Fibroblast of the aortic adventitia (primary cell): ENCODE data around the gene GPR153. TPM values are rescaled to one million over a fixed set of nuclear protein-coding genes. Genes with fewer than 3 reads are reported as not detected.

ENCODE experiments used
- DNase-seq: peaks from one replicate; pipeline ENCODE4 v3.0.0-alpha.2; 2010; ENCODE audit warnings: low read depth
- H3K4me3 ChIP-seq: 2 replicates; pipeline ENCODE4 v1.5.1; 2011; ENCODE audit warnings: low read depth, mild to moderate bottlenecking, control low read depth, low read length, moderate library complexity
- total RNA-seq: library from RNA; depleted of rRNA; stranded (reverse); fragments of >200 nt; gene quantifications from 2 replicates; pipeline ENCODE4 v1.2.3, GENCODE V29; 2012; ENCODE audit warnings: low replicate concordance
- TF ChIP-seq, protein P1 (sequence below): IDR thresholded peaks from 2 replicates; pipeline ENCODE4 v1.5.1; 2011; ENCODE audit warnings: mild to moderate bottlenecking, low read length, control low read depth, inconsistent platforms; ENCODE audit not compliant: insufficient read depth

Gene GPR153
- total RNA-seq, 1 donor = 9.9 TPM

DNA sequence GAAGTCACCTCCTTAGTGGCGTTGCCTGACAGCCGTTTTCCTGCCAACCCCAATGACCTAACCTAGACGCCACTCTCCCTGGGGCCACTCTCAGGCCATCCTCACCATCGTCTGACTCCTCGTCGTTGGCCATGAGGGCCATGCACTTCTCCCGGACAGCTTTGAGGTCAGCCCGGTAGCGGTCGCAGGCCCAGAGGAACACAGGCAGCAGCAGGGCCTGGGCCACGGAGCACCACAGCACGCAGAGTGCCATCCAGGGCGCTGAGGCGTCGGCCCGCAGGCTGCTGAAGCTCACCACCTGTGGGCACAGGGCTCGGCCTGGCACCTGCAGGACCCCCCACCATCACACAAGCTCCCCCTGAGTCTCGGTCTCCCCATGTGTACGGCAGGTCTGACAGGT is 9.7 kb downstream of the GPR153 start:
- TF ChIP-seq, protein P1, sequence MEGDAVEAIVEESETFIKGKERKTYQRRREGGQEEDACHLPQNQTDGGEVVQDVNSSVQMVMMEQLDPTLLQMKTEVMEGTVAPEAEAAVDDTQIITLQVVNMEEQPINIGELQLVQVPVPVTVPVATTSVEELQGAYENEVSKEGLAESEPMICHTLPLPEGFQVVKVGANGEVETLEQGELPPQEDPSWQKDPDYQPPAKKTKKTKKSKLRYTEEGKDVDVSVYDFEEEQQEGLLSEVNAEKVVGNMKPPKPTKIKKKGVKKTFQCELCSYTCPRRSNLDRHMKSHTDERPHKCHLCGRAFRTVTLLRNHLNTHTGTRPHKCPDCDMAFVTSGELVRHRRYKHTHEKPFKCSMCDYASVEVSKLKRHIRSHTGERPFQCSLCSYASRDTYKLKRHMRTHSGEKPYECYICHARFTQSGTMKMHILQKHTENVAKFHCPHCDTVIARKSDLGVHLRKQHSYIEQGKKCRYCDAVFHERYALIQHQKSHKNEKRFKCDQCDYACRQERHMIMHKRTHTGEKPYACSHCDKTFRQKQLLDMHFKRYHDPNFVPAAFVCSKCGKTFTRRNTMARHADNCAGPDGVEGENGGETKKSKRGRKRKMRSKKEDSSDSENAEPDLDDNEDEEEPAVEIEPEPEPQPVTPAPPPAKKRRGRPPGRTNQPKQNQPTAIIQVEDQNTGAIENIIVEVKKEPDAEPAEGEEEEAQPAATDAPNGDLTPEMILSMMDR = no peak
- no peak for DNase-seq
- H3K4me3 ChIP-seq = no peak overlapping the region

DNA sequence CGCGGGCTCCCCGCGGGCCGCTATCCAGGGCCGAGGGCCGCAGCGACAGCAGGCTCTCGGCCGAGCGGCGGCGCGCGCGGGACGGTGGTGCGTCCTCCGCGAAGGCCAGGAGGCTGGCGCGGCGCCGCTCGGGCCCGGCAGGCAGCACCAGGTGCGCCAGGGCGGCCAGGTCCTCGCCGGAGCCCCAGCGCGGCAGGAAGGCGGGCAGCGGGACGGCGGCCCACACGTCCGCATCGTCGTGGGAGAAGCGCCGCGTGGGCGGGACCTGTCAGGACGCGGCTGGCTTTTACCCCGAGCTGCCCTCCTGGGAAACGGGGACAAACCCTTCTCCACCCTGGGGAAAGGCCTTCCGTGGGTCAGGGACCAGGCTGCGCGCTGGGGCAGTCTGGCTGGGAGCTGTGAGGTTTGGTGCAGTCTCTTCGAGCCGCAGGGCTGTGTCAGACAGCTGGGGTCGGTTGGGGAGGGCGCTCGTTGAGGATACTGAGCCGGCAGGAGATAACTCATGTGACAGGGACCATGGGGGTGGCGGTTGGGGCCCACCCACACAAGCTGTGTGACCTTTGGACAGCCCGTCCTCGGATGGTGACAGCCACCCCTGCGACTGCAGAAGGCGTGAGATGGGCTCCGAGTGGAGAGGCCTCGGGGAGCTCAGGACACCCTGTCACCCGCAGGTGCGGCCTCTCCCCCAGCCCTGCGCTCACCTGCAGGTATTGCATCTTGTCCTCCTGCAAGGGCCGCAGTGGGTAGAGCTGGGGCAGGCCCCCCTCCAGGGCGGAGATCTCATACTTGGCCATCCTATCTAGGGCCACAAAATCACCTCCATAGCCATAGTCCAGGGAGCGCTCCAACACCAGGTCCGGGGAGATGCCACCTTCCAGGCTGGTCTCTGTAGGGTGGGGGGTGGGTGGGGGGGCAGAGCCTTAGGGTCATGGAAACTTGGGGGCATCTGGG is 10.9 kb downstream of the GPR153 start:
- H3K4me3 ChIP-seq = no peak overlapping the region
- no peak for DNase-seq
- TF ChIP-seq, protein P1 = no peak

DNA sequence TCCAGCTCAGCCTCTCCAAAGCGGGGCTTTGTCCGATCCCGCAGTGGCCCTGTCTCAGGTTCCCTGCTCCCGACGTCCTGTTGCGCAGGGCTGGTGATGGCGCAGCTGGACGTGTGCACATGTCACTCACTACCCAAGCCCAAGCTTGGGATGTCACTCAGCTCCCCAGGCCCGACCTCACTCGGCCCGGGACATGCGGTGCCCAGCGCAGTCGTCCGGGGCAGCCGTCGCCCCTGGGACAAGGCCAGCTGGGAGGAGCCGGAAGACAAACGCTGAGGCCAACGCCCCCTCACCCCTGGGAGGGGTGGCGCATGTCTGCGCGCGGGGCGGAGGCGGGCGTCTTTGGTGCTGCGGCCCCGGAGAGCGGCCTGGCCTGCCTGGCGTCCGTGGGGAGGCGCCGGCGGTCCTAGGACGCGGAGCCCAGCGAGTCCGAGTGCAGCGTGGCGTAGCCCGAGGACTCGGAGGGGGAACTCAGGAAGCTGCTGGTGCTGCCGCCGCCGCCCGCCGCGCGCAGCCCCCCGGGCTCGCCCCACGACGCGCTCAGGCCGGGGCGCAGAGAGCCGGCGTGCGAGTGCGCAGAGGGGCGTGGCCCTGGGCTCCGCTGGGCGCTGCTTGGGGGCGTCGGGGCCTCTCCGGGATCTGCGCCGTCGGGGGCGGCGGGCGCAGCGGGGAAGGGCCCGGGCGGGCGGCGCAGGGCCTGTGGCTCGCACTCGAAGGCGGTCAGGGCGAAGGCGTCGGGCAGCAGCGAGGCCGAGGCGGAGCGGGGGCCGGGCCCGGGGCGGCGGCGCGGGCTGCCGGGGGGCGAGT is 11.8 kb downstream of the GPR153 start:
- TF ChIP-seq, protein P1 = no peak
- no peak overlapping the region for H3K4me3 ChIP-seq
- no peak for DNase-seq

DNA sequence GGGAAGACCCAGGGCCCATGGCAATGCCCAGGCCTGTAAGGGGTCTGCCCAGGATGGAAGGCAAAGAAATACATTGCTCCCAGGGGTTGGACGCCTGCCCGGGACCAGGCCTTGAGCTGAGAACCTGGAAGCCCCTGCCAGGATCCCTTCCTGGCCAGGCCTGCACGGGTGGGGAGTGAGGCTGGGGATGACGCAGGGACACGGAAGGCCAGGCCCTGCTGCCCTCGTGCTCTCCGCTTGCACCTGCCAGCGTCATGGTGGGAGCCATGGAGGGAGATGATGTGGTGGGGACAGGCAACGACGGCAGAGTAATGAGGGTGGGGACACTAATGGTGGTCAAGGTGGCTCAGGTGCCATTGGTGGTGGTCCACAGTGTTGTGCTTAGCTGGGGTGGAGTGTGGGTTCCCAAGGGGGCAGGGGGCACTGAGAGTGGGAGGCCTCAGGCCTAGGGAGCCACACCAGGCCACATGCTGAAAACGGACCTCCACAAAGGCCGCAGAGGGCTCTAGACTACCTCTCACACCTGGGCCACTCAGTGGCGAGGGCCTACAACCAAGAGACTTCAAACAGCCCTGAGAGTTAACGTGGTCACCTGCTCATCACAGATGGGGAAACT is 12.6 kb downstream of the GPR153 start:
- no peak overlapping the region for H3K4me3 ChIP-seq
- no peak for DNase-seq
- TF ChIP-seq, protein P1 = no peak

DNA sequence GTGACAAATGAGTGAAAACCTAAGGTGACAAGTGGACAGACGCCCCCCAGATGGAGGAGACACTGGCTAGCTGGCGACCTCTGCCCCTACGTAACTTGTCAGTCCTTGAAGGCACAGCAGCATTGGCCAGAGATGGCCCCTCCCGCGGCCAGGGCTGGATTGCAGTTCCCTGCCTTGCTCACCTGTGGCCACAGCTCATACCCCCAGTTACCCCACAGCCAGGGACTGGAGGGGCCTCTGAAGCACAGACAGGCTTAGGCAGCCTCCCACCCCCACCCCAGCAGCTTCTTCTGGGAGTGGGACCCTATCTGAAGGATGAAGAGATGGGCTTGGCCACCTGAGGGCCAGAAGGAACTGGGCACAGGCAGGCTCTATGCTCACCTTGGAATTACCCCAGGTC is 13.2 kb downstream of the GPR153 start:
- DNase-seq = no peak
- no peak overlapping the region for H3K4me3 ChIP-seq
- TF ChIP-seq, protein P1 = no peak
